ENCODE data around the gene LRMDA. TPM values are rescaled to one million over a fixed set of nuclear protein-coding genes. Genes with fewer than 3 reads are reported as not detected.

Gene LRMDA
- total and polyA plus RNA-seq, 2 of the 8 experiments (the other 6 are each of a cell fraction or from before 2014, with no cell fraction given), result 0.86 to 2.8 TPM

GRCh38 chr10:76281659-76282058, 850.2 kb downstream of the LRMDA start (continued):
- TF ChIP-seq CBX5 (IDR thresholded peaks at IDR 0.05; ENCODE audit: low read depth, low read length), result no peak
